ENCODE results near the gene VEPH1.

VEPH1 gene

GRCh38 chr3:157232141-157232540, 271.1 kb downstream of the VEPH1 start:
- H3K4me3 ChIP-seq (ENCODE audit: low read depth, low read length), result no peak overlapping the region
- no peak overlapping the region for H3K27ac ChIP-seq
- in situ Hi-C loops (cut with HindIII; ENCODE audit: low pct_ligation_motif_present, low sequenced_read_pairs), result no loop called here
- no peak for DNase-seq
- no peaks in the 10 kb centered on the region for H3K36me3 ChIP-seq (replicated peaks)
- TF ChIP-seq CTCF (IDR thresholded peaks at IDR 0.05; ENCODE audit: low read depth, low read length, missing control alignments), result no peak
- no peaks in the 10 kb centered on the region for H3K27me3 ChIP-seq (replicated peaks)

GRCh38 chr3:157231071-157231470, 272.1 kb downstream of the VEPH1 start:
- Histone ChIP-seq H3K36me3 (replicated peaks) (no peaks in the 10 kb centered on the region), H3K27me3 (replicated peaks) (no peaks in the 10 kb centered on the region), H3K4me3 (ENCODE audit: low read depth, low read length) (no peak overlapping the region), H3K27ac (no peak overlapping the region)
- TF ChIP-seq CTCF (IDR thresholded peaks at IDR 0.05; ENCODE audit: low read depth, low read length, missing control alignments), result no peak
- in situ Hi-C loops (cut with HindIII; ENCODE audit: low pct_ligation_motif_present, low sequenced_read_pairs), result no loop called here
- peak; percentile 55 for DNase-seq

GRCh38 chr3:157226173-157226847, 276.9 kb downstream of the VEPH1 start:
- in situ Hi-C loops (cut with HindIII; ENCODE audit: low pct_ligation_motif_present, low sequenced_read_pairs), result no loop called here
- Histone ChIP-seq H3K27me3 (replicated peaks) (no peaks in the 10 kb centered on the region), H3K4me3 (ENCODE audit: low read depth, low read length) (no peak overlapping the region), H3K27ac (no peak overlapping the region), H3K36me3 (replicated peaks) (no peaks in the 10 kb centered on the region)
- TF ChIP-seq CTCF (IDR thresholded peaks at IDR 0.05; ENCODE audit: low read depth, low read length, missing control alignments), result no peak
- no peak for DNase-seq

- no peak for TF ChIP-seq CTCF (IDR thresholded peaks at IDR 0.05; ENCODE audit: low read depth, low read length, missing control alignments)
- in situ Hi-C loops (cut with HindIII; ENCODE audit: low pct_ligation_motif_present, low sequenced_read_pairs), result no loop called here
- no peak for DNase-seq
- H3K4me3 ChIP-seq (ENCODE audit: low read depth, low read length), result no peak overlapping the region
- no peaks in the 10 kb centered on the region for H3K27me3 ChIP-seq (replicated peaks)
- no peaks in the 10 kb centered on the region for H3K36me3 ChIP-seq (replicated peaks)
- H3K27ac ChIP-seq, result no peak overlapping the region
Observed at GRCh38 chr3:157225001-157225400, 278.2 kb downstream of the VEPH1 start.

- H3K27ac ChIP-seq, result no peak overlapping the region
- no peaks in the 10 kb centered on the region for H3K27me3 ChIP-seq (replicated peaks)
- in situ Hi-C loops (cut with HindIII; ENCODE audit: low pct_ligation_motif_present, low sequenced_read_pairs), result no loop called here
- DNase-seq, result no peak
- H3K36me3 ChIP-seq (replicated peaks), result no peaks in the 10 kb centered on the region
- no peak overlapping the region for H3K4me3 ChIP-seq (ENCODE audit: low read depth, low read length)
- no peak for TF ChIP-seq CTCF (IDR thresholded peaks at IDR 0.05; ENCODE audit: low read depth, low read length, missing control alignments)
Observed at GRCh38 chr3:157220883-157221282, 282.3 kb downstream of the VEPH1 start.

- in situ Hi-C loops (cut with HindIII; ENCODE audit: low pct_ligation_motif_present, low sequenced_read_pairs), result no loop called here
- TF ChIP-seq CTCF (IDR thresholded peaks at IDR 0.05; ENCODE audit: low read depth, low read length, missing control alignments), result no peak
Observed at GRCh38 chr3:157220211-157220610, 283.0 kb downstream of the VEPH1 start.

More at GRCh38 chr3:157220211-157220610, 283.0 kb downstream of the VEPH1 start:
- Histone ChIP-seq H3K4me3 (ENCODE audit: low read depth, low read length) (no peak overlapping the region), H3K27ac (no peak overlapping the region), H3K27me3 (replicated peaks) (no peaks in the 10 kb centered on the region), H3K36me3 (replicated peaks) (no peaks in the 10 kb centered on the region)
- DNase-seq, result no peak

Measured in brain microvascular endothelial cell (primary cell).